Placental pericyte (primary cell): Measurements from ENCODE around the gene SERPINB6. TPM values are rescaled to one million over a fixed set of nuclear protein-coding genes. Genes with fewer than 3 reads are reported as not detected.

Experiments
- total RNA-seq: library from RNA; depleted of rRNA; stranded (reverse); fragments of >200 nt; gene quantifications from 2 replicates; pipeline ENCODE4 v1.2.3, GENCODE V29; 2012

SERPINB6 gene
- total RNA-seq = 87.8 and 113 TPM in 2 replicates

DNA sequence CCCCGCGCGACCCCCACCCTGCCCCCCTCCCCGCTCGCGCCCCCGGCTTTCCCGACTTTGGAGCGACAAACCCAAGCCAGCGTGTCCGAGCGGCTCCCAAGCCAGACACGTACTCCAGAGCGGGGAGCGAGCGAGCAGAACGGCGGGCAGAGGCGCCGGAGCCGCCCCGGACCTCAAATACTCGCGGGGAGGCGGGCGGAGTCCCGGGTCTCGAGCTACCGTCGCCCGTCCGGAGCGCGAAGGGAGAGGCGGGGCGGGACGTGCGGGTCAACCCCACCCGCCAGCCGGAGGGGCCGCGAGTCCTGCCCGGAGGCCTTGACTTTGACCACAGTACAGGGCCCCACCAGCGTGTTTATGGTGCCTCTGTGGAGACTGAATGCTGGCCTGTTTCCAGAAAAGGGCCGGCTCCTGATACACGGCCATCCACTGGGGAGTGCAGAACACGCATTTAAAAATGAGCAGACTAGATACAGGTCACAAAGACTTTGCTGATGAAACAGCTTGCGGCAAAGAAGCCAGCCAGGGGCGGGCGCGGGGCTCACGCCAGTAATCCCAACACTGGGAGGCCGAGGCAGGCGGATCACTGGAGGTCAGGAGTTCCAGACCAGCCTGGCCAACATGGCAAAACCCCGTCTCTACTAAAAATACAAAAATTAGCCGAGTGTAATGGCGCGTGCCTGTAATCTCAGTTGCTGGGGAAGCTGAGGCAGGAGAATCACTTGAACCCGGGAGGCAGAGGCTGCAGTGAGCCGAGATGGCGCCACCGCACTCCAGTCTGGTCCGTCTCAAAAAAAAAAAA, at the start of gene SERPINB6:
Gene SERPINB6 (minus strand): TSS at position 148 of the 799 bp plus-strand sequence. CDS start 12,235 bp downstream, outside the sequence.

DNA sequence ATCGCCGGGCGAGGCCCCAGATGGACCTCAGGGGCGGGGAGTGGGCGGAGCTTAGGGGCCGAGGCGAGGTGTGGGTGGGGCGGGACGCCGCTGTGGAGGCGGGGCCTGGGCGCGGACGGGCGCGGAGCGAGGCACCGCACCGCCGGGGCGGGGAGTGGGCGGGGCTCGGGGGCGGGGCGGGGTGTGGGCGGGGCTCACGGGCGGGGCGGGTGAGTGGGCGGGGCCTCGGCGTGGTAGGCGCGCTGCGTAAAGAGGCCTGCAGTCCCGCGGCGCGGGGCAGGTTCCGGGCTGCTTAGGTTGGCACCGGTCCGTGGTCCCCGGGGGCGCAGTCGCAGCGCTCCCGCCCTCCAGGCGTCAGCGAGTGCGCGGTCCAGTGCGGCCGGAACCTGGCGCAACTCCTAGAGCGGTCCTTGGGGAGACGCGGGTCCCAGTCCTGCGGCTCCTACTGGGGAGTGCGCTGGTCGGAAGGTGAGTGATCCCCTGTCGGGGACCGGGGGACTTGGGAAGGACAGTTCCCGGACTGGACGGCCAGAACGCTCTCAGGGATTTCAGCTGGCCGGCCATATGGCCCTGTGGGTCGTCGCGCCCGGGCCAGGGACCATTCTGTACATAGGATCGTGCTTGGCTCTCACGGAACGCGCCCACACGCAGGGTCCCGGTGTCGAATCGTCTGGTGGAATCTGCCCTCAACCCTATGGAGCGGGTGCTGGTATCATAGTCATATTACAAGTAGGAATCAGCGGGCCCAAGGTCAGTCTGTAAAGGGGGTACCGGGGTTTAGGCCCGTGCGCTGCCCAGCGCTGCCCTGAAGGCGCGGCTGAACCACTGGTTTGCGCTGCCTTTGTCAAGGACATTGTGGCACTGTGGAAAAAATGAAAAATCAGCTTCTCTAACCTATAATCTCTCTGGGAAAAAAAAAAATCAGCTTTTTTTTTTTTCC, 28.5 kb upstream of the SERPINB6 start, which contains the start of gene NQO2:
Gene NQO2 (plus strand): TSS at position 277 of the 940 bp plus-strand sequence. CDS start 6,659 bp downstream, outside the sequence.

Other genes starting within 250 kb of the SERPINB6 start
- gene MYLK4, start 220.6 kb downstream of the SERPINB6 start, total RNA-seq = 0.43 and 0.44 TPM in 2 replicates
- 31.3 and 49.2 TPM in 2 replicates for gene WRNIP1, start 206.2 kb downstream of the SERPINB6 start, total RNA-seq
- 21.0 and 45.5 TPM in 2 replicates for gene SERPINB1, start 129.7 kb downstream of the SERPINB6 start, total RNA-seq
- gene SERPINB9, start 68.3 kb downstream of the SERPINB6 start, total RNA-seq = 15.3 and 26.9 TPM in 2 replicates
- gene NQO2, start 28.3 kb upstream of the SERPINB6 start, total RNA-seq = 27.2 and 39.0 TPM in 2 replicates
- 28.2 and 30.0 TPM in 2 replicates for gene RIPK1, start 96.9 kb upstream of the SERPINB6 start, total RNA-seq
- gene BPHL, start 147.1 kb upstream of the SERPINB6 start, total RNA-seq = 7.2 and 15.6 TPM in 2 replicates
- gene TUBB2A, start 186.0 kb upstream of the SERPINB6 start, total RNA-seq = 20.4 and 171 TPM in 2 replicates